ENCODE data around the gene MN1.

The MN1 gene

GRCh38 chr22:27731621-27732020 lies 69.9 kb downstream of the MN1 start:
- FAIRE-seq = no peak

GRCh38 chr22:27730641-27731433 lies 70.7 kb downstream of the MN1 start:
- no peak for FAIRE-seq

GRCh38 chr22:27729246-27729645 lies 72.3 kb downstream of the MN1 start:
- FAIRE-seq = no peak

- no peak for FAIRE-seq
These were observed 73.7 kb downstream of the MN1 start for GRCh38 chr22:27727673-27728451.

- no peak for FAIRE-seq
These were observed 74.7 kb downstream of the MN1 start for GRCh38 chr22:27726686-27727449.

- no peak for FAIRE-seq
These were observed 75.2 kb downstream of the MN1 start for GRCh38 chr22:27726331-27726685.

- FAIRE-seq = no peak
These were observed 75.9 kb downstream of the MN1 start for GRCh38 chr22:27725661-27726060.

GRCh38 chr22:27724709-27725108 lies 76.8 kb downstream of the MN1 start:
- no peak for FAIRE-seq

- no peak for FAIRE-seq
These were observed 77.4 kb downstream of the MN1 start for GRCh38 chr22:27724157-27724556.

GRCh38 chr22:27723708-27724107 lies 77.8 kb downstream of the MN1 start:
- no peak for FAIRE-seq

GRCh38 chr22:27723158-27723557 lies 78.4 kb downstream of the MN1 start:
- FAIRE-seq = no peak

GRCh38 chr22:27720860-27721259 lies 80.7 kb downstream of the MN1 start:
- no peak for FAIRE-seq

- no peak for FAIRE-seq
These were observed 81.9 kb downstream of the MN1 start for GRCh38 chr22:27719535-27720227.

GRCh38 chr22:27719036-27719347 lies 82.6 kb downstream of the MN1 start:
- no peak for FAIRE-seq

GRCh38 chr22:27718186-27719035 lies 83.1 kb downstream of the MN1 start:
- no peak for FAIRE-seq

GRCh38 chr22:27717094-27717493 lies 84.5 kb downstream of the MN1 start:
- no peak for FAIRE-seq

GRCh38 chr22:27716074-27716473 lies 85.5 kb downstream of the MN1 start:
- no peak for FAIRE-seq

- FAIRE-seq = no peak
These were observed 86.5 kb downstream of the MN1 start for GRCh38 chr22:27715106-27715505.

- FAIRE-seq = no peak
These were observed 87.5 kb downstream of the MN1 start for GRCh38 chr22:27714068-27714467.

GRCh38 chr22:27713461-27713860 lies 88.1 kb downstream of the MN1 start:
- no peak for FAIRE-seq

- no peak for FAIRE-seq
These were observed 89.8 kb downstream of the MN1 start for GRCh38 chr22:27711756-27712155.

GRCh38 chr22:27711012-27711411 lies 90.5 kb downstream of the MN1 start:
- FAIRE-seq = no peak

Measured in endometrium (tissue), 2 donors.